ENCODE data around the gene BASP1.
A peak's percentile ranks its signal among the peaks of the same experiment; 100 is the strongest.

Gene BASP1

DNA sequence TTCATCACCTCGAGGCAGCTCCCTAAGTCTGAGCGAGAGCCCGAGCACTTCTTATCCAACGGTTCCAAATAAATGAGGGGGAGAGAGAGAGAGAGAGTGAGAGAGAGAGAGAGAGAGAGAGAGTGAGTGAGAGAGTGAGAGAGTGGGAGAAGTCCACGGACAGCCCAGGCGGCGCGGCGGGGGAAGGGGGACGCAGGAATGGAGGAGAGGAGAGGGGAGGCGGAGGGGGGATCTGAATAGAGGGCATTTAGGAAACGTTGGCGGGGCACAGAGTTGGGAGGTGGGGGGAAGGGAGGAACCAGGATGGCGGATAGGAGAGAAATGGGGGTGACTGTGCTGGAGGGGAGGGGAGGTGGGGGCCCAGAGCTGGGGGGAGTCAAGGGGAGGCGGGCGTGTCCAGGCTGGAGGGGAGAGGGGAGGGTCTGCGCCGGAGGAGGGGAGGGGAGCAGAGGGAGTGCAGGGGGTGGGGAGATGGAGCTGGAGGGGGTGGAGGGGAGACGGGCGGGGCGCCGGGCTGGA, 398 bp upstream of the BASP1 start (continued):
- peak; percentile 93; the same call in 1 of the 2 replicates for TF ChIP-seq MZF1 (tag by site-specific recombination; IDR thresholded peaks at IDR 0.05; ENCODE audit: borderline replicate concordance)
- 0 out of 2 replicates have a peak, but pooled peaks have one; percentile 54 for TF ChIP-seq BCL11B (tag by site-specific recombination; IDR thresholded peaks at IDR 0.05; ENCODE audit: low read depth)
- peak; percentile 67 for TF ChIP-seq KLF1 (tag by site-specific recombination; IDR thresholded peaks at IDR 0.05)
- peak; percentile 20 for TF ChIP-seq SP7 (tag by site-specific recombination; IDR thresholded peaks at IDR 0.05)
- TF ChIP-seq ZNF404 (tag by site-specific recombination; IDR thresholded peaks at IDR 0.05) = no peak
- TF ChIP-seq ZFP37 (tag by site-specific recombination; IDR thresholded peaks at IDR 0.05) = no peak
- 0 out of 2 replicates have a peak, but pooled peaks have one; percentile 16 for TF ChIP-seq OSR2 (tag by site-specific recombination; IDR thresholded peaks at IDR 0.05)
- no peak for TF ChIP-seq ZNF292 (tag by site-specific recombination; IDR thresholded peaks at IDR 0.05; ENCODE audit: borderline replicate concordance, low read depth)
- TF ChIP-seq ZNF473 (tag by site-specific recombination; IDR thresholded peaks at IDR 0.05) = no peak

DNA sequence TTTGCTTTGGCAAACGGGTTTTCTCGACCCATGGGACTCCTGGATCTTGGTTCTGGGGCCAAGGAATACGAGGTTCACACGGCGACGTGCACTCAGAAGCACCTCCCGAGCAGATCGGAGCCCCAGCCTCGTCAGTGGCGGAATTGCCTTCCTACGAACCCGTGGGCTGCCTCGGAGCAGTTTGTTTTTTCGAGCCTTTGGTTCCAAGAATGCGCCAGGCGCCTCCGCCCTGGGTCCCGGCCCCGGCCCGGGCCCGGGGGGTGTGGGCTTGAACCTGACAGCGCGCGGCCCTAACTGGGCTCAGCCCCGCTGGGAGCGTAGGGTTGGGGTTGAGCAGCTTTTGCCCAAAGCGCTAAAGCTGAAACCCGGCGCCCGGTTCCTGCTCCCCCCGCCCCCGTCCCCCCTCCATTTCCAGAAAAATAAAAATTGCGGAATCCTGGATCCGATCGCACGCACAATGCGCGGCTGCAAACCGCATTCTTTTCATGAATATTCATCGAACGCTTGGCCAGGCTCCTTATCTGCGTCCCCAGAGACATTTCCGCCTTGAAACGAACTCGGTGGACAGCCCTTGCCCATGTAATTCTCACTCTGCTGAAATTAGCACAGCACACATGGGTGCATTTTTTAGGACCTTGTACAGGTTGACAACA, 1.0 kb downstream of the BASP1 start:
- POLR2A ChIA-PET = interaction anchor here (0.6 to 3.1 kb wide), 8 partner anchors 23 to 184 kb away, joined by 3 to 15 read pairs (median 3); no protein-coding TSS in a partner anchor
- H3K36me3 ChIP-seq (ENCODE audit: control insufficient read depth in 2 of 2, insufficient read depth in 1 of 2, low read length in 2 of 2) = peaks cover 11 to 14% of the 10 kb centered on the region in 2 experiments; a peak in 2 of 3 replicates
- H3K27ac ChIP-seq (ENCODE audit: extremely low read depth, low read depth, low read length) = peak overlapping the region; percentile 97
- CTCF ChIA-PET = interaction anchor here (1.2 to 2.7 kb wide), 2 partner anchors 7 to 160 kb away, joined by 4 to 9 read pairs; no protein-coding TSS in a partner anchor
- H3K4me3 ChIP-seq (ENCODE audit: low read depth, low read length) = peak overlapping the region; percentile 89
- H3K9me3 ChIP-seq (ENCODE audit: control insufficient read depth, insufficient read depth, low read depth, low read length) = no peaks in the 10 kb centered on the region
- H3K4me1 ChIP-seq (ENCODE audit: control insufficient read depth, insufficient read depth, low read length) = peaks cover 37% of the 10 kb centered on the region
- TF ChIP-seq ZNF169 (tag by site-specific recombination; IDR thresholded peaks at IDR 0.05) (no peak), EGR2 (tag by site-specific recombination; IDR thresholded peaks at IDR 0.05; ENCODE audit: low read depth) (peak; percentile 49; the same call in 1 of the 2 replicates), ZSCAN30 (tag by site-specific recombination; IDR thresholded peaks at IDR 0.05) (no peak), KLF1 (tag by site-specific recombination; IDR thresholded peaks at IDR 0.05) (no peak), ZNF175 (tag by site-specific recombination; IDR thresholded peaks at IDR 0.05) (no peak), ZBTB20 (tag by site-specific recombination; IDR thresholded peaks at IDR 0.05) (peak; percentile 36; the same call in 1 of the 2 replicates), ZNF473 (tag by site-specific recombination; IDR thresholded peaks at IDR 0.05) (no peak), SP2 (tag by site-specific recombination; IDR thresholded peaks at IDR 0.05) (peak; percentile 20; the same call in 1 of the 2 replicates), ZNF624 (tag by site-specific recombination; IDR thresholded peaks at IDR 0.05) (no peak), BCL11A (tag by site-specific recombination; IDR thresholded peaks at IDR 0.05; ENCODE audit: low read depth) (no peak), ZNF830 (tag by site-specific recombination; IDR thresholded peaks at IDR 0.05; ENCODE audit: low read depth) (no peak), SCRT2 (tag by site-specific recombination; IDR thresholded peaks at IDR 0.05) (no peak), ZNF341 (tag by site-specific recombination; IDR thresholded peaks at IDR 0.05; ENCODE audit: low read depth) (no peak), ZBTB8A (tag by site-specific recombination; IDR thresholded peaks at IDR 0.05) (peak; percentile 55; the same call in 1 of the 2 replicates), ZNF791 (tag by site-specific recombination; IDR thresholded peaks at IDR 0.05) (no peak), ZNF626 (tag by site-specific recombination; IDR thresholded peaks at IDR 0.05) (no peak), ZNF621 (tag by site-specific recombination; IDR thresholded peaks at IDR 0.05) (no peak)
- TF ChIP-seq, protein P1, sequence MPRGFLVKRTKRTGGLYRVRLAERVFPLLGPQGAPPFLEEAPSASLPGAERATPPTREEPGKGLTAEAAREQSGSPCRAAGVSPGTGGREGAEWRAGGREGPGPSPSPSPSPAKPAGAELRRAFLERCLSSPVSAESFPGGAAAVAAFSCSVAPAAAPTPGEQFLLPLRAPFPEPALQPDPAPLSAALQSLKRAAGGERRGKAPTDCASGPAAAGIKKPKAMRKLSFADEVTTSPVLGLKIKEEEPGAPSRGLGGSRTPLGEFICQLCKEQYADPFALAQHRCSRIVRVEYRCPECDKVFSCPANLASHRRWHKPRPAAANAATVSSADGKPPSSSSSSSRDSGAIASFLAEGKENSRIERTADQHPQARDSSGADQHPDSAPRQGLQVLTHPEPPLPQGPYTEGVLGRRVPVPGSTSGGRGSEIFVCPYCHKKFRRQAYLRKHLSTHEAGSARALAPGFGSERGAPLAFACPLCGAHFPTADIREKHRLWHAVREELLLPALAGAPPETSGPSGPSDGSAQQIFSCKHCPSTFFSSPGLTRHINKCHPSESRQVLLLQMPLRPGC (tag by site-specific recombination; IDR thresholded peaks at IDR 0.05) = no peak
- TF ChIP-seq, protein P2, sequence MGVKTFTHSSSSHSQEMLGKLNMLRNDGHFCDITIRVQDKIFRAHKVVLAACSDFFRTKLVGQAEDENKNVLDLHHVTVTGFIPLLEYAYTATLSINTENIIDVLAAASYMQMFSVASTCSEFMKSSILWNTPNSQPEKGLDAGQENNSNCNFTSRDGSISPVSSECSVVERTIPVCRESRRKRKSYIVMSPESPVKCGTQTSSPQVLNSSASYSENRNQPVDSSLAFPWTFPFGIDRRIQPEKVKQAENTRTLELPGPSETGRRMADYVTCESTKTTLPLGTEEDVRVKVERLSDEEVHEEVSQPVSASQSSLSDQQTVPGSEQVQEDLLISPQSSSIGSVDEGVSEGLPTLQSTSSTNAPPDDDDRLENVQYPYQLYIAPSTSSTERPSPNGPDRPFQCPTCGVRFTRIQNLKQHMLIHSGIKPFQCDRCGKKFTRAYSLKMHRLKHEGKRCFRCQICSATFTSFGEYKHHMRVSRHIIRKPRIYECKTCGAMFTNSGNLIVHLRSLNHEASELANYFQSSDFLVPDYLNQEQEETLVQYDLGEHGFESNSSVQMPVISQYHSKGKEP (tag by site-specific recombination; IDR thresholded peaks at IDR 0.05) = peak; percentile 12; the same call in 1 of the 2 replicates
- TF ChIP-seq, protein P3, sequence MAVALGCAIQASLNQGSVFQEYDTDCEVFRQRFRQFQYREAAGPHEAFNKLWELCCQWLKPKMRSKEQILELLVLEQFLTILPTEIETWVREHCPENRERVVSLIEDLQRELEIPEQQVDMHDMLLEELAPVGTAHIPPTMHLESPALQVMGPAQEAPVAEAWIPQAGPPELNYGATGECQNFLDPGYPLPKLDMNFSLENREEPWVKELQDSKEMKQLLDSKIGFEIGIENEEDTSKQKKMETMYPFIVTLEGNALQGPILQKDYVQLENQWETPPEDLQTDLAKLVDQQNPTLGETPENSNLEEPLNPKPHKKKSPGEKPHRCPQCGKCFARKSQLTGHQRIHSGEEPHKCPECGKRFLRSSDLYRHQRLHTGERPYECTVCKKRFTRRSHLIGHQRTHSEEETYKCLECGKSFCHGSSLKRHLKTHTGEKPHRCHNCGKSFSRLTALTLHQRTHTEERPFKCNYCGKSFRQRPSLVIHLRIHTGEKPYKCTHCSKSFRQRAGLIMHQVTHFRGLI (tag by site-specific recombination; IDR thresholded peaks at IDR 0.05) = peak; percentile 46
- TF ChIP-seq, protein P4, sequence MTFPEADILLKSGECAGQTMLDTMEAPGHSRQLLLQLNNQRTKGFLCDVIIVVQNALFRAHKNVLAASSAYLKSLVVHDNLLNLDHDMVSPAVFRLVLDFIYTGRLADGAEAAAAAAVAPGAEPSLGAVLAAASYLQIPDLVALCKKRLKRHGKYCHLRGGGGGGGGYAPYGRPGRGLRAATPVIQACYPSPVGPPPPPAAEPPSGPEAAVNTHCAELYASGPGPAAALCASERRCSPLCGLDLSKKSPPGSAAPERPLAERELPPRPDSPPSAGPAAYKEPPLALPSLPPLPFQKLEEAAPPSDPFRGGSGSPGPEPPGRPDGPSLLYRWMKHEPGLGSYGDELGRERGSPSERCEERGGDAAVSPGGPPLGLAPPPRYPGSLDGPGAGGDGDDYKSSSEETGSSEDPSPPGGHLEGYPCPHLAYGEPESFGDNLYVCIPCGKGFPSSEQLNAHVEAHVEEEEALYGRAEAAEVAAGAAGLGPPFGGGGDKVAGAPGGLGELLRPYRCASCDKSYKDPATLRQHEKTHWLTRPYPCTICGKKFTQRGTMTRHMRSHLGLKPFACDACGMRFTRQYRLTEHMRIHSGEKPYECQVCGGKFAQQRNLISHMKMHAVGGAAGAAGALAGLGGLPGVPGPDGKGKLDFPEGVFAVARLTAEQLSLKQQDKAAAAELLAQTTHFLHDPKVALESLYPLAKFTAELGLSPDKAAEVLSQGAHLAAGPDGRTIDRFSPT (tag by site-specific recombination; IDR thresholded peaks at IDR 0.05) = no peak
- TF ChIP-seq, protein P5, sequence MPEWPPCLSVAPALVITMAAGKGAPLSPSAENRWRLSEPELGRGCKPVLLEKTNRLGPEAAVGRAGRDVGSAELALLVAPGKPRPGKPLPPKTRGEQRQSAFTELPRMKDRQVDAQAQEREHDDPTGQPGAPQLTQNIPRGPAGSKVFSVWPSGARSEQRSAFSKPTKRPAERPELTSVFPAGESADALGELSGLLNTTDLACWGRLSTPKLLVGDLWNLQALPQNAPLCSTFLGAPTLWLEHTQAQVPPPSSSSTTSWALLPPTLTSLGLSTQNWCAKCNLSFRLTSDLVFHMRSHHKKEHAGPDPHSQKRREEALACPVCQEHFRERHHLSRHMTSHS (tag by site-specific recombination; IDR thresholded peaks at IDR 0.05) = no peak

Data from HEK293 (cell line).